Measurements from ENCODE around the gene CRYAA.
"Not testable (repeated sequence)": the region's sequence is repeated elsewhere in the genome, so short reads cannot be mapped to it uniquely, and the experiment has no call there.

DNA sequence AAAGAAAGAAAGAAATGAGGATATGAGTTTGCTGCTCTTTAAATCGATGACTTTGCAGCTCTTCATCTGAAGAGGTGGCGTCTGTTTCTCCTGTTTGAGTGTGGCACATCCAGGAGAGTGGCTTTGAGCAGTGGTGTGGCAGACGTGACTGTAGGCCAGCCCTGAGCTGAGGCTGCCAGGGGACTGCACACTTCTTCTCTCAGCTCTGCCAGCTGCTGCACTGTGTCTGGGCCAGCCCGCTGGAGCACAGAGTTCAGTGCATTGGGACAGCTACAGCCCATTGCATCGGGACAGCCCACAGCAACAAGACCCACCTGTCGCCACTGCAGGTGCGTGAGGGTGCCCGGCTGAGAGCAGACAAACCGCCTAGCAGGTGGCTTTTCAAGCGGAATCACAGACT lies 34.3 kb upstream of the CRYAA start:
- not testable (repeated sequence) for TF ChIP-seq POLR2A (IDR thresholded peaks at IDR 0.05; ENCODE audit: low read depth, low read length); POLR2AphosphoS5 (IDR thresholded peaks at IDR 0.05; ENCODE audit: low read depth, low read length); POU2F2 (IDR thresholded peaks at IDR 0.05; ENCODE audit: low read depth, low read length); TAF1 (IDR thresholded peaks at IDR 0.05; ENCODE audit: low read depth, low read length); SPI1 (IDR thresholded peaks at IDR 0.05; ENCODE audit: low read depth, low read length); PAX5 (IDR thresholded peaks at IDR 0.05; ENCODE audit: insufficient read depth, low read length, severe bottlenecking)

Measured in GM12891 (cell line).